ENCODE results near the gene ENKD1.

DNA sequence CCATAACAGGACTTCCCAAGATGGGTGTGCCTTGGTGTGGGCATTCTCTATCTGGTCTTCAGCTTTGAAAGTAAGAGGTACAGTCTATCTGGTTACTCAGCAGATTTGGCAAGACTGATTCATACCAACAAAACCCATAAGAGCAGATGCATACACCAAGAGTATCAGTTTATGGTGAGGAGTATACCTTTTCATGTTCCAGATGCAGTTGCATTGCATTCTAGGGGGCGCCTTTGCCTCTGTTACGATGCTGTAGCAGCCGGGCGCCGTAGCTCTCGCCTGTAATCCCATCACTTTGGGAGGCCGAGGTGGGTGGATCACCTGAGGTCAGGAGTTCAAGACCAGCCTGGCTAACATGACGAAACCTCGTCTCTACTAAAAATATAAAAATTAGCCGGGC lies 52.7 kb downstream of the ENKD1 start:
- TF ChIP-seq TAF1 (IDR thresholded peaks at IDR 0.05; ENCODE audit: low read depth), result no peak
- TF ChIP-seq CEBPB (IDR thresholded peaks at IDR 0.05), result no peak
- TF ChIP-seq RAD21 (IDR thresholded peaks at IDR 0.05; ENCODE audit: low read depth), result no peak
- TF ChIP-seq, protein P1, sequence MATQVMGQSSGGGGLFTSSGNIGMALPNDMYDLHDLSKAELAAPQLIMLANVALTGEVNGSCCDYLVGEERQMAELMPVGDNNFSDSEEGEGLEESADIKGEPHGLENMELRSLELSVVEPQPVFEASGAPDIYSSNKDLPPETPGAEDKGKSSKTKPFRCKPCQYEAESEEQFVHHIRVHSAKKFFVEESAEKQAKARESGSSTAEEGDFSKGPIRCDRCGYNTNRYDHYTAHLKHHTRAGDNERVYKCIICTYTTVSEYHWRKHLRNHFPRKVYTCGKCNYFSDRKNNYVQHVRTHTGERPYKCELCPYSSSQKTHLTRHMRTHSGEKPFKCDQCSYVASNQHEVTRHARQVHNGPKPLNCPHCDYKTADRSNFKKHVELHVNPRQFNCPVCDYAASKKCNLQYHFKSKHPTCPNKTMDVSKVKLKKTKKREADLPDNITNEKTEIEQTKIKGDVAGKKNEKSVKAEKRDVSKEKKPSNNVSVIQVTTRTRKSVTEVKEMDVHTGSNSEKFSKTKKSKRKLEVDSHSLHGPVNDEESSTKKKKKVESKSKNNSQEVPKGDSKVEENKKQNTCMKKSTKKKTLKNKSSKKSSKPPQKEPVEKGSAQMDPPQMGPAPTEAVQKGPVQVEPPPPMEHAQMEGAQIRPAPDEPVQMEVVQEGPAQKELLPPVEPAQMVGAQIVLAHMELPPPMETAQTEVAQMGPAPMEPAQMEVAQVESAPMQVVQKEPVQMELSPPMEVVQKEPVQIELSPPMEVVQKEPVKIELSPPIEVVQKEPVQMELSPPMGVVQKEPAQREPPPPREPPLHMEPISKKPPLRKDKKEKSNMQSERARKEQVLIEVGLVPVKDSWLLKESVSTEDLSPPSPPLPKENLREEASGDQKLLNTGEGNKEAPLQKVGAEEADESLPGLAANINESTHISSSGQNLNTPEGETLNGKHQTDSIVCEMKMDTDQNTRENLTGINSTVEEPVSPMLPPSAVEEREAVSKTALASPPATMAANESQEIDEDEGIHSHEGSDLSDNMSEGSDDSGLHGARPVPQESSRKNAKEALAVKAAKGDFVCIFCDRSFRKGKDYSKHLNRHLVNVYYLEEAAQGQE (IDR thresholded peaks at IDR 0.05; ENCODE audit: low read depth), result no peak
- TF ChIP-seq TEAD4 (IDR thresholded peaks at IDR 0.05), result no peak
- TF ChIP-seq, protein P2, sequence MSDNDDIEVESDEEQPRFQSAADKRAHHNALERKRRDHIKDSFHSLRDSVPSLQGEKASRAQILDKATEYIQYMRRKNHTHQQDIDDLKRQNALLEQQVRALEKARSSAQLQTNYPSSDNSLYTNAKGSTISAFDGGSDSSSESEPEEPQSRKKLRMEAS (IDR thresholded peaks at IDR 0.05), result no peak
- TF ChIP-seq FOXM1 (IDR thresholded peaks at IDR 0.05; ENCODE audit: borderline replicate concordance, low read depth), result no peak
- TF ChIP-seq NFIC (IDR thresholded peaks at IDR 0.05), result no peak
- no peak for TF ChIP-seq EGR1 (IDR thresholded peaks at IDR 0.05)
- TF ChIP-seq EP300 (IDR thresholded peaks at IDR 0.05; ENCODE audit: borderline replicate concordance), result no peak
